ENCODE measurements around the gene ADAMTS7.

DNA sequence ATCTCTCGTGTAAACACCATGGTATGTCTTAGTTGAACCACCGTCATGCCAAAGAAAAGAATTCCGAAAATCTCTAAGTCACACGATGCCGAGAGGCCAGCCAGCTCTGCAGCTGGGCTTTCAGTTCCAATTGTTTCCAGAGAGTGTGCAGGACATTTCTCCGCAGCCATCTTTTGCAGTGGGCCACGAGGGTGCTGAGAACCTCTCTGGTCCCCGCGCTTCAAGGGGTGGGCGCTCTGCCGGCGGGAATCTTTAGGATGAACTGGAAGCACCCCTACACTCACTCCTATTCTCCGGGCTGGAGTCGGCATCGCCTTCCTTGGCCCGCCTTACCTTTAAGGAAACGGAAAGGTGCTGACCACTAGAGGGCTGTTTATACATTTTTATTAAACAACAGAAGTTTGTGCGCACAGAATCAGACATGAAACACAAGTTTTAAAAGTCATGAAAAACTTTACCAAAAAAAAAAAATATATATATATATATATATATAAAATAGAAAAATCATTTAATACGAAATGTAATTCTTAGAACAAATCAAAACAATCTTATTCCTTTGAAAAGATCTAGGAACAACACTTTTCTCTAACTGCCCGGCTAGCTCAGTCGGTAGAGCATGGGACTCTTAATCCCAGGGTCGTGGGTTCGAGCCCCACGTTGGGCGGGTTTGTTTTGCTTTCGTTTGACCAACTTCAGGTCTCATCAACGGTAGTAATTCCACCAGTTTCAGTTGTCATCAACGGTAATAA, 48.9 kb upstream of the ADAMTS7 start:
- TF ChIP-seq POLR2A (IDR thresholded peaks at IDR 0.05; ENCODE audit: insufficient read depth in 1 of 2, low read depth in 2 of 2, low read length in 2 of 2): no peak
- TF ChIP-seq RFX5 (IDR thresholded peaks at IDR 0.05; ENCODE audit: low read depth, low read length): no peak
